Breast epithelium (tissue), 4 donors: ENCODE data around the gene ERAS. TPM values are rescaled to one million over a fixed set of nuclear protein-coding genes. Genes with fewer than 3 reads are reported as not detected.

Experiments
- DNase-seq, 2 donors: peaks; one replicate each; pipeline ENCODE4 v3.0.0-alpha.2; 2019; ENCODE audit warnings: low spot score in 2 of 2
- H3K27ac ChIP-seq, 2 donors: fragments of 200-600 bp; sonication (generic) in 1 of 2; one replicate each; pipeline ENCODE4 v1.5.1; 2016 to 2019; ENCODE audit warnings: mild to moderate bottlenecking in 1 of 2
- H3K27me3 ChIP-seq, 2 donors: fragments of 200-600 bp; sonication (generic) in 1 of 2; one replicate each; pipeline versions ENCODE4 v1.5.1 to v1.6.0; 2017 to 2019; ENCODE audit warnings: control low read depth in 1 of 2, mild to moderate bottlenecking in 1 of 2
- H3K36me3 ChIP-seq: fragments of 200-600 bp; one replicate; pipeline ENCODE4 v1.5.1; 2019
- H3K4me1 ChIP-seq, 2 donors: fragments of 200-600 bp; sonication (generic); one replicate each; pipeline ENCODE4 v1.5.1; 2016 to 2019; ENCODE audit warnings: control low read depth in 1 of 2
- H3K4me3 ChIP-seq, 3 donors: fragments of 200-600 bp; sonication (generic); 1 replicate in 2 of 3; 2 replicates in 1 of 3; pipeline ENCODE4 v1.5.1; 2016 to 2019; ENCODE audit warnings: mild to moderate bottlenecking in 3 of 3, moderate library complexity in 2 of 3
- H3K9me3 ChIP-seq, 2 donors: fragments of 200-600 bp; sonication (generic) in 1 of 2; one replicate each; pipeline ENCODE4 v1.5.1; 2016 to 2019; ENCODE audit warnings: control low read depth in 1 of 2
- CTCF ChIP-seq, 3 donors: fragments of 450-650 bp; IDR thresholded peaks; one replicate each; pipeline ENCODE4 v1.5.1; 2016 to 2017; ENCODE audit warnings: antibody characterized with exemption in 3 of 3, mild to moderate bottlenecking in 3 of 3, moderate library complexity in 3 of 3
- POLR2A ChIP-seq: fragments of 450-650 bp; IDR thresholded peaks from one replicate; pipeline ENCODE4 v1.6.1; 2016; ENCODE audit warnings: antibody characterized with exemption, mild to moderate bottlenecking, moderate library complexity
- POLR2AphosphoS5 ChIP-seq, 3 donors: sonication (generic); formaldehyde crosslinking; IDR thresholded peaks; one replicate each; pipeline ENCODE4 v1.6.1; 2017; ENCODE audit warnings: antibody characterized with exemption in 3 of 3
- intact Hi-C: fragments of 100-400 bp; cut with DNase I; formaldehyde crosslinking; loops from one replicate; pipeline ENCODE4 v1.15.1; 2023; ENCODE audit warnings: low total_unique reads
- total RNA-seq, 3 donors: library from RNA; depleted of rRNA; stranded (reverse); fragments of >200 nt; gene quantifications; one replicate each; pipeline ENCODE4 v1.1.0, GENCODE V29; 2016

ERAS gene
- total RNA-seq, 3 donors from 2014 or later: 0.73 TPM; not detected in 2

DNA sequence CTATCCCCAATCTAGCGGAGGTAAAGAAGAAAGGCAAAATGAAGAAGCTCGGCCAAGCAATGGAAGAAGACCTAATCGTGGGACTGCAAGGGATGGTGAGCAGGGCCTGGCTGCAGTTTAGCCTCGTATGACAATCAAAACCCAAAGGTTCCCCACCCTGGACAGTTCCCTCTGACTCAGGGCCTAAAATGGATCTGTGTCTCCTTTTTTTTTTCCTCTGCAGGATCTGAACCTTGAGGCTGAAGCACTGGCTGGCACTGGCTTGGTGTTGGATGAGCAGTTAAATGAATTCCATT, 23.5 kb upstream of the ERAS start:
- intact Hi-C loops: no loop called here
- Histone ChIP-seq H3K4me1 (no peaks in the 10 kb centered on the region), H3K4me3 (peak overlapping the region; percentile 54 to 73 (median 55)), H3K36me3 (no peaks in the 10 kb centered on the region), H3K27me3 (peaks cover 0 to 15% of the 10 kb centered on the region in 2 donors), H3K27ac (peak overlapping the region; percentile 93 to 97), H3K9me3 (no peaks in the 10 kb centered on the region)
- TF ChIP-seq POLR2AphosphoS5 (IDR thresholded peaks at IDR 0.05): no peak
- DNase-seq: no peak

DNA sequence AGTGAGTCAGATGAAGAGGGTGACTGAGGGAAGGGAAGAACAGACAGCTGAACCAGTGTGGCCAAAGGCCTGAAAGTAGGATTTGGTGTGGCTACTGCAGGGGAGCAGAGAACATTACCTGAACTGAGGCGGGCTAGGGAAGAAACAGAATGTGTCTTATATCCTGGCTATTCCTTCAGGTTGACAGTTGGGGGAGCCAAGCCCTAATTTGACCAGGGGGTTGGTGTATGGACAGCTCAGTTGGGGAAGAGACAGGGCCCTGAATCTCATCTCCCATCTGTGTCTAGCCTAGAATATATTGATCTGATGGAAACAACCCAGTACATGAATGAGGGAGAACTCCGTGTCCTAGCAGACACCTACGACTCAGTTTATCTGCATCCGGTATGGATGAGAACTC, 20.2 kb upstream of the ERAS start:
- intact Hi-C loops: no loop called here

GRCh38 chrX:48813644-48814043, 12.7 kb upstream of the ERAS start:
- Histone ChIP-seq H3K36me3 (no peaks in the 10 kb centered on the region), H3K27me3 (peaks cover 0 to 38% of the 10 kb centered on the region in 2 donors), H3K9me3 (no peaks in the 10 kb centered on the region), H3K4me3 (no peak overlapping the region), H3K4me1 (no peaks in the 10 kb centered on the region), H3K27ac (no peak overlapping the region)
- DNase-seq: no peak
- intact Hi-C loops: no loop called here
- no peak for TF ChIP-seq CTCF (IDR thresholded peaks at IDR 0.05)

More for the DNA sequence above, 20.2 kb upstream of the ERAS start:
- H3K4me3 ChIP-seq: no peak overlapping the region
- no peaks in the 10 kb centered on the region for H3K4me1 ChIP-seq
- H3K27ac ChIP-seq: no peak overlapping the region
- no peak for DNase-seq
- TF ChIP-seq POLR2A: no peak
- TF ChIP-seq CTCF (IDR thresholded peaks at IDR 0.05): no peak
- no peak for TF ChIP-seq POLR2AphosphoS5 (IDR thresholded peaks at IDR 0.05)
- peaks cover 0 to 7% of the 10 kb centered on the region in 2 donors for H3K27me3 ChIP-seq
- H3K9me3 ChIP-seq: no peaks in the 10 kb centered on the region
- H3K36me3 ChIP-seq: no peaks in the 10 kb centered on the region

DNA sequence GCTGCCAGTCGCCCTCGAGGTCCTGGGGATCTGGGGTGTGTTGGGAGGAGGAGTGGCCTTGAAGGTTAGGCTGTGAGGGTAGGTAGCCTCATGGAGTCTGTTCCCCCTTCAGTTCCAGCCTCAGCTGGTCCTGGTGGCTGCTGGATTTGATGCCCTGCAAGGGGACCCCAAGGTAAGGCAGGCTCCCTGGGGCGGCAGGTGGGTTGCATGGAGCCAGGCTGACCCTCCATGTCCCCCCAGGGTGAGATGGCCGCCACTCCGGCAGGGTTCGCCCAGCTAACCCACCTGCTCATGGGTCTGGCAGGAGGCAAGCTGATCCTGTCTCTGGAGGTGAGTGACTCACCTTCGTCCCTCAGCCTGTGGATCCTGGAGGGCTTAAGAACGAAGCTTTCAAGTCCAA, 11.6 kb upstream of the ERAS start:
- TF ChIP-seq POLR2A (no peak), CTCF (IDR thresholded peaks at IDR 0.05) (no peak)
- peaks cover 0 to 39% of the 10 kb centered on the region in 2 donors for H3K27me3 ChIP-seq
- DNase-seq: no peak
- intact Hi-C loops: loop anchor here (5.0 kb wide), 1 partner anchor 657 kb away; no protein-coding TSS in a partner anchor
- H3K9me3 ChIP-seq: no peaks in the 10 kb centered on the region
- H3K36me3 ChIP-seq: no peaks in the 10 kb centered on the region
- no peaks in the 10 kb centered on the region for H3K4me1 ChIP-seq
- H3K27ac ChIP-seq: no peak overlapping the region
- H3K4me3 ChIP-seq: no peak overlapping the region

DNA sequence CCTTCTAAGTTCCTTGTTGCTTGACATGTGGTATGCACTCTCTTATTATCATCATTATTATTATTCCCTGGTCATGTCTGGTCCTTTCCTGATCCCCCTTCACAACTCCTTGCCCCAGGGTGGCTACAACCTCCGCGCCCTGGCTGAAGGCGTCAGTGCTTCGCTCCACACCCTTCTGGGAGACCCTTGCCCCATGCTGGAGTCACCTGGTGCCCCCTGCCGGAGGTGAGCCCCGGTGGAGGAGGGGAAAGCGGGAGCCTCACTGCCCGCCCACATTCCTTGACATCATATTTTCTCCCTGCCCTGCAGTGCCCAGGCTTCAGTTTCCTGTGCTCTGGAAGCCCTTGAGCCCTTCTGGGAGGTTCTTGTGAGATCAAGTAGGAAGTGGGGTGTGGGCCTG, 11.0 kb upstream of the ERAS start:
- no peaks in the 10 kb centered on the region for H3K4me1 ChIP-seq
- intact Hi-C loops: loop anchor here (5.0 kb wide), 1 partner anchor 658 kb away; no protein-coding TSS in a partner anchor
- no peak for DNase-seq
- TF ChIP-seq CTCF (IDR thresholded peaks at IDR 0.05) (no peak), POLR2A (no peak), POLR2AphosphoS5 (IDR thresholded peaks at IDR 0.05) (no peak)
- H3K9me3 ChIP-seq: no peaks in the 10 kb centered on the region
- H3K4me3 ChIP-seq: no peak overlapping the region
- H3K36me3 ChIP-seq: no peaks in the 10 kb centered on the region
- H3K27ac ChIP-seq: no peak overlapping the region
- H3K27me3 ChIP-seq: peaks cover 0 to 44% of the 10 kb centered on the region in 2 donors
